ENCODE measurements around the gene ATP6V0A1.
"Not testable (repeated sequence)": the region's sequence is repeated elsewhere in the genome, so short reads cannot be mapped to it uniquely, and the experiment has no call there.

The ATP6V0A1 gene

DNA sequence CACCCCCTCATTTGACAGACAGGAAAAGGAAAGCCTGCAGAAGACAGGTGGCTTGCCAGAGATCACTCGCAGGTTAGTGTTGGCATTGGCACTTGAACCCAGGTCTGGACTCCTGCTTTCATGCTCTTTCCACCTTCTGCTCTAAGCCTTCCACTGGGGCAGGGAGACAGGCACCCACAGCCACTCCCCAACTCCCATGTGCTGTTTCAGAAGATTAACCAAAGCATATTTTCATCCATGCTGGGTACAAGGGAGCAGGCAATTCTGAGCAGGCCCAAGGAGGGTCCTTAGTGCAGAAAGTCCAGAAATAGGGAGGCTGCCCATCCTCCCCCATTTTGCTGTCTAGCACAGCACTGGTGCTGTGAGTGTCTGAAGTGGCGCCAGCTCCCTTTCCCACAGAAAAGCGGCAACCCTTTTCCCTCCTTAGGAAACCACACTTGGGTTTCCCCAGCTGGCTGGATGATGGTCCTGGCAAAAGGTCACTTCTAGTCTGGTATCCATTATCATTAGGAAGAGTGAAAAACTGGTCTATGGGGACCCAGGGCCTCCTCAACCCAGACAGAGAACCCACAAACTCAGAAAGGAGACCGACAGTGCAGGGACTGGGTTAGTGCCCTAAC, 33.6 kb upstream of the ATP6V0A1 start:
- ATAC-seq (no peak), DNase-seq (ENCODE audit: low spot score in 2 of 2) (no peak)
- H3K4me3 Mint-ChIP-seq: no peak overlapping the region
- no peak overlapping the region for H3K27ac Mint-ChIP-seq
- no peaks in the 10 kb centered on the region for H3K9me3 Mint-ChIP-seq
- H3K36me3 Mint-ChIP-seq: no peaks in the 10 kb centered on the region
- peaks cover 23% of the 10 kb centered on the region for H3K4me1 Mint-ChIP-seq

DNA sequence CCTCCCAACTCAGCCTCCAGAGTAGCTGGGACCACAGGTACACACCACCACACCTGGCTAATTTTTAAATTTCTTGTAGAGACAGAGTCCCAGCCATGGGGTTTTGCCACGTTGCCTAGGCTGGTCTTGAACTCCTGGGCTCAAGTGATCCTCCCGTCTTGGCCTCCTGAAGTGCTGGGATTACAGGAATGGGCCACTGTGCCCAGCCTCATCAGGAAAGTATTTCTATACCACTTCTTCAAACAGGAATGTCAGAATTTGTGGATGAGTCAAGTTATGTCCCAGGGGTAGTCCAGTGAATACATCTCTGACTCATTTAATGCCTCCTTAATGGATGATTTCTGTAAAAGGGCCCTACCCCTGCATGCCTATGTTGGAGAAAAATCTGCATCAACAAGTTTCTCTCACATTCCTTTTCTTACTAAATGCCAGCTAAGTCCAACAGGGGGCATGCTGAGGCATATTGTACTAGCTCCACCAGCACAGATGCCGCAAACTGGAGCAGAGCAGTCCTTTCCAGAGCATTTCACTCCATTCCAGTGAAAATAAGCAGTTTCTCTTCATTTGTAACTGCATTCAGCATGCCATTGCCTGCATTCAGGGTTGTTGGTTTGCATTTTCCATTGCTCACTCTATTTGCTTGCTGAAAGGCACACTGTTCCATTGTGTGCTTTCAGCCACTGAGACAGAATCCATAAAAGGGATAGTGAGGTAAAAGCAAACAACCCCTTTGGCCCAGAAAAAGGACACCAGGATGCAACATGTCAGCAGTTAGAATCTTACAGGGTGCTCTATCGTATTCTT, 30.3 kb upstream of the ATP6V0A1 start:
- H3K36me3 Mint-ChIP-seq: no peaks in the 10 kb centered on the region
- no peak overlapping the region for H3K4me3 Mint-ChIP-seq
- no peak overlapping the region for H3K27ac Mint-ChIP-seq
- ATAC-seq (peak; percentile 65), DNase-seq (ENCODE audit: low spot score in 2 of 2) (no peak)
- H3K4me1 Mint-ChIP-seq: no peaks in the 10 kb centered on the region
- H3K9me3 Mint-ChIP-seq: no peaks in the 10 kb centered on the region

- H3K27ac Mint-ChIP-seq: no peak overlapping the region
These were observed 28.8 kb upstream of the ATP6V0A1 start for GRCh38 chr17:42429726-42430447.

DNA sequence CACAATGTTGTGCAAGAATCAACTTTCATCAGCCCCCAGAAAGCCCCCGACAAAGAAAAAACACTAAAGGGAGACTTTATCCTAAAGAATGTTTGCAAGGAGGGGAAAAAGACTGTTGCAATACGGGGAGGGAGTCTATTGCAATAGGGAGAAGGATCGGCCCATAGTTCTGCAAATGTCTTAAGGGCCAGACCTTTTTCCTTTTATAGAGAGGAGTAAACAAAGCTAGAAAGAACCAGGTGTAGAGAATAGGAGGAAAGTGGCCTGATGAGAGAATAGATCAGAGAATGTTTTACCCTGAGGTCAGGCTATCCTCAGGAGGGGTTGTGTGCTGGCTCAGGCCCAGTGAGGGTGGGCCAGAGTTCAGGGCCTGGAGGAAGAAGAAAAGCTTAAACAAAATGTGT, 26.9 kb upstream of the ATP6V0A1 start:
- no peak overlapping the region for H3K4me3 Mint-ChIP-seq
- no peaks in the 10 kb centered on the region for H3K36me3 Mint-ChIP-seq
- H3K4me1 Mint-ChIP-seq: no peaks in the 10 kb centered on the region
- H3K9me3 Mint-ChIP-seq: no peaks in the 10 kb centered on the region
- H3K27ac Mint-ChIP-seq: no peak overlapping the region
- ATAC-seq (no peak), DNase-seq (ENCODE audit: low spot score in 2 of 2) (no peak)

More at GRCh38 chr17:42429726-42430447, 28.8 kb upstream of the ATP6V0A1 start:
- ATAC-seq (no peak), DNase-seq (ENCODE audit: low spot score in 2 of 2) (no peak)
- Mint-ChIP-seq H3K9me3 (no peaks in the 10 kb centered on the region), H3K36me3 (no peaks in the 10 kb centered on the region), H3K4me3 (no peak overlapping the region), H3K4me1 (no peaks in the 10 kb centered on the region)

GRCh38 chr17:42436391-42436790, 22.3 kb upstream of the ATP6V0A1 start:
- DNase-seq (ENCODE audit: low spot score in 2 of 2) (no peak), ATAC-seq (no peak)
- no peaks in the 10 kb centered on the region for H3K36me3 Mint-ChIP-seq
- no peak overlapping the region for H3K4me3 Mint-ChIP-seq
- H3K27ac Mint-ChIP-seq: no peak overlapping the region
- H3K4me1 Mint-ChIP-seq: peaks cover 2% of the 10 kb centered on the region
- H3K9me3 Mint-ChIP-seq: no peaks in the 10 kb centered on the region

GRCh38 chr17:42438600-42439567, 19.8 kb upstream of the ATP6V0A1 start:
- ATAC-seq (no peak), DNase-seq (ENCODE audit: low spot score in 2 of 2) (peak in 1 of 2 donors; percentile 54)
- Mint-ChIP-seq H3K4me3 (no peak overlapping the region), H3K4me1 (peaks cover 13% of the 10 kb centered on the region), H3K36me3 (no peaks in the 10 kb centered on the region), H3K27ac (no peak overlapping the region), H3K9me3 (no peaks in the 10 kb centered on the region)

- ATAC-seq (peak; percentile 66), DNase-seq (ENCODE audit: low spot score in 2 of 2) (no peak)
- H3K27ac Mint-ChIP-seq: peak overlapping the region; percentile 65
These were observed 17.1 kb upstream of the ATP6V0A1 start for GRCh38 chr17:42441371-42442195.

GRCh38 chr17:42442196-42442565, 16.5 kb upstream of the ATP6V0A1 start:
- ATAC-seq: no peak
- Mint-ChIP-seq H3K4me3 (peak overlapping the region; percentile 25), H3K27ac (peak overlapping the region; percentile 65), H3K36me3 (no peaks in the 10 kb centered on the region), H3K4me1 (peaks cover 20% of the 10 kb centered on the region), H3K9me3 (no peaks in the 10 kb centered on the region)
- no peak for DNase-seq (ENCODE audit: low spot score in 2 of 2)

More at GRCh38 chr17:42441371-42442195, 17.1 kb upstream of the ATP6V0A1 start:
- Mint-ChIP-seq H3K9me3 (no peaks in the 10 kb centered on the region), H3K4me3 (peak overlapping the region; percentile 25), H3K36me3 (no peaks in the 10 kb centered on the region), H3K4me1 (peaks cover 18% of the 10 kb centered on the region)

GRCh38 chr17:42449176-42449575, 9.5 kb upstream of the ATP6V0A1 start:
- not testable (repeated sequence) for H3K4me1 Mint-ChIP-seq; DNase-seq (ENCODE audit: low spot score in 2 of 2); H3K27ac Mint-ChIP-seq; H3K4me3 Mint-ChIP-seq; H3K36me3 Mint-ChIP-seq; ATAC-seq; H3K9me3 Mint-ChIP-seq

- H3K4me3 Mint-ChIP-seq; H3K9me3 Mint-ChIP-seq; H3K36me3 Mint-ChIP-seq; DNase-seq (ENCODE audit: low spot score in 2 of 2); H3K27ac Mint-ChIP-seq; H3K4me1 Mint-ChIP-seq; ATAC-seq: not testable (repeated sequence)
These were observed 8.8 kb upstream of the ATP6V0A1 start for GRCh38 chr17:42449838-42450237.

GRCh38 chr17:42451270-42451669, 7.4 kb upstream of the ATP6V0A1 start:
- ATAC-seq; DNase-seq (ENCODE audit: low spot score in 2 of 2); H3K36me3 Mint-ChIP-seq; H3K27ac Mint-ChIP-seq; H3K4me1 Mint-ChIP-seq; H3K4me3 Mint-ChIP-seq; H3K9me3 Mint-ChIP-seq: not testable (repeated sequence)

- H3K4me1 Mint-ChIP-seq: peaks cover 18% of the 10 kb centered on the region
- H3K4me3 Mint-ChIP-seq: no peak overlapping the region
- no peak for DNase-seq (ENCODE audit: low spot score in 2 of 2)
- H3K9me3 Mint-ChIP-seq: no peaks in the 10 kb centered on the region
- H3K36me3 Mint-ChIP-seq: no peaks in the 10 kb centered on the region
- no peak overlapping the region for H3K27ac Mint-ChIP-seq
- no peak for ATAC-seq
These were observed 5.2 kb upstream of the ATP6V0A1 start for GRCh38 chr17:42453439-42453838.

GRCh38 chr17:42454987-42455386, 3.7 kb upstream of the ATP6V0A1 start:
- not testable (repeated sequence) for DNase-seq (ENCODE audit: low spot score in 2 of 2); H3K36me3 Mint-ChIP-seq; H3K9me3 Mint-ChIP-seq; H3K4me3 Mint-ChIP-seq; H3K27ac Mint-ChIP-seq; ATAC-seq
- peaks cover 34% of the 10 kb centered on the region for H3K4me1 Mint-ChIP-seq
